Amygdala (tissue), 56 donors: Measurements from ENCODE around the gene PDSS2.

Experiments used
- DNase-seq, 56 donors: peaks; one replicate each; lab custom pipeline; 2025; lab: John Stamatoyannopoulos, UW

The PDSS2 gene

DNA sequence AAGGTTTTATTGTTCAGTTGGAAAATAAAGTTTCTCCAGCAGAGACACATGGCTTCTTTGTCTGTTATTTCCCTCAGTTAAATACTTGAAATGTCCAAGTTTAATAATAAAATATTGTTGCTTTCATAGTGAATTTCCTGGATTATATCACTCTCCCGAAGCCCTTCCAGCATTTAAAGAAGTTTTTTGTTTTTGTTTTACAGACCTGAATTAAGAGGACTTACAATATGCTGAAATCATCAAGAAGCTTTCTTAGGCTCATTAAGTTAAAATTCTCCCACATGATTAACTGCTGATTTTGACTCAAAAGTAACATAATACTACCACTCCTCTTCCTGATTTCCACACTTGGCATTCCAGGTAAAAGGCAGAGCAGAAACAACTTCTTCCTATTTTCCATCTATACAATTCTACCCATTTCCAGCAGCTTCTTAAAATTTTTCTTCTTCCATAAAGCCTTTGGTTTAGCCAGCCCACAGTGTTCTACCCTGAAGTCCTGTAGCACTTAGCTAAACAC lies 35.8 kb downstream of the PDSS2 start:
- no peak for DNase-seq

DNA sequence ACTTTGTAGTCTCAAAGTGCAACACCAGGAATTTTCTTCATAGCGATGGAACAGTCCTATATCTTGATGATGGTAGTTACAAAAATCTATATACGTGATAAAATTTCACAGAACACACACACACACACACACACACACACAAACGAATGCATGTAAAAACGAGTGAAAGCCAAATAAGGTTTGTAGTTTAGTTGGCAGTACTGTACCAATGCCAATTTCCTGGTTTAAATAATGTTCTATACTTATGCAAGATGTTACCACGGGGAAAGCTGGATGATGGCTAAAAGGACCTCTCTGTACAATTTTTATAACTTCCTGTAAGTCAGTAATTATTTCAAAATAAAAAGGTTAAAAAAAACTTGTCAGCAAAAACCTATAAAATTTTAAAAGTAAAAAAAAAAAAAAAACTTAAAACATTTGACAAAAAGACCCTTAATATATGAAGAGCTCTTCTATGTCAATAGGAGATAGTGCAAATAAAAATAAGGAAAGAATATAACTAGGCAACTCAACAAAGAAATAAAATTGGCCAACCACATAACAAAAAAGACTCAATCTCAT lies 37.6 kb downstream of the PDSS2 start:
- no peak for DNase-seq

GRCh38 chr6:107419733-107420132 lies 39.6 kb downstream of the PDSS2 start:
- DNase-seq = no peak

GRCh38 chr6:107418118-107418517 lies 41.2 kb downstream of the PDSS2 start:
- no peak for DNase-seq

DNA sequence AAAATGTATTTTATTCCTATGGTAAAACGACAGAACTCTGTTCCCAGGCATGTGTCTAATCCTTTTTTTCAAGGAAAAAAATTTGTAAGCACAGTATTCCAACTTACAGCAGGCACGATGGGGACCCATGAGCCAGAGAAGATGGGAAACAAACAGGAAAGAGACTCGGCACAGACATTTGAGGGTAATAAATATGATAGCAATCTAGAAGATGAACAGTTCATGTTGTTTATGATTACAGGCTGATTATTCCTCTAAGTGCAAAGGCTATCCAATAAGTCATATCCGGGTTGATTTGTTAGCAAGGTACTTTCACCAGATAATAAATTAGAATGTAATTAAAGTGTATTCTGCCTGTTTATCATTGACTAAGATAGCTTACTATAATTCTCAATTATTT lies 43.2 kb downstream of the PDSS2 start:
- no peak for DNase-seq

GRCh38 chr6:107413966-107414645 lies 45.3 kb downstream of the PDSS2 start:
- no peak for DNase-seq

DNA sequence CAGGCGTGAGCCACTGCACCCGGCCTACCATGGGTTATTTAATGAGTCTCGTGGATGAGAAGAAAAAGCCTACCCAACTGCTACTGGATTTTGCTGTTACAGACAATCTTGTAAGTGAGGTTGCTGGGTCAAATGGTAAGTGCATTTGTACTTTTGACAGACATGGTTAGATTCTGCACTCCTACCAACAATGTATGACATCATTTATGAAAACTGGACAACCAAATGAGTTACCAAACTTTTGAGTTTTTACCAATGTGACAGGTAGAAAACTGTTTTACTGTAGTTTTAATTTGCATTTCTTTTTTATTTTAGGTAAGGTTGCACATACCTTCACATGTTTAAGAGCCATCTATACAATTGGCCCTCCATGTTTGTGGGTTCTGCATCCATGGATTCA lies 48.2 kb downstream of the PDSS2 start:
- no peak for DNase-seq

DNA sequence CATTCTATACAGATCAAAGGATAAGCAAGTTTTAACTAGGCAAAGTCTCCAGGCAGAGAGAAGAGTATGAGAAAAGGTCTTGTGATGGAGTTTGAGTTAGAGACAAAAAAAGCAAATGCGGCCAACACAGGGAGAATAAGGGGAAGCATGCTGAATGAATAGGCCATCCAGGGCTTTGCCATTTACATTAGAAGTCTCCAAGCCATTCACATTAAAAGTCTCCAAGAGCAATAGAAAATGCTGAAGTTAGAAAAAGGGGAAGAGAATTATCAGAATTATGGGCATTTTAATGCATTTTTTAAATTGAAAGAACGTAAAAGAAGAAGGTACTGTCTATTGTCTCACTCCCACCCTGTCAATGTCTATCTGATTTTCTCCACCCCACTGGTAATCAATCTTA lies 49.4 kb downstream of the PDSS2 start:
- no peak for DNase-seq

DNA sequence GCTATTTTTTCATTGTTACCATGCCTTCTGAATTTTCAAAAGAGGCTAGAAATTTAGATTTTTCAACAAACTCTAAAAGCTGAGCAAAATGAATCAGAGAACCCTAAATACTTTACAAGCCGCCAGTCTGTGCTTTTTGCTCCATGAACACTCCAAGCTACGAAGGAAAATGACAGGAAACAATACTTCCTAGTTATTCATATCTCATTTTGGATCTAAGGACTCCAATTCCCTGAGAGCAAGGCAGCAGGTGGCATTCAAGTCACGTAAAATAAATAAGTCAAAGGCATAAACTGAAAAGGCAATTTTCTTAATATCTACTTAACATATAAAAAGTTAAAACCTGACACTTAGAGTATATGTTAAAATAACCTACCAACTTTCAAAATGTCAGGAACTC lies 50.6 kb downstream of the PDSS2 start:
- DNase-seq = no peak

DNA sequence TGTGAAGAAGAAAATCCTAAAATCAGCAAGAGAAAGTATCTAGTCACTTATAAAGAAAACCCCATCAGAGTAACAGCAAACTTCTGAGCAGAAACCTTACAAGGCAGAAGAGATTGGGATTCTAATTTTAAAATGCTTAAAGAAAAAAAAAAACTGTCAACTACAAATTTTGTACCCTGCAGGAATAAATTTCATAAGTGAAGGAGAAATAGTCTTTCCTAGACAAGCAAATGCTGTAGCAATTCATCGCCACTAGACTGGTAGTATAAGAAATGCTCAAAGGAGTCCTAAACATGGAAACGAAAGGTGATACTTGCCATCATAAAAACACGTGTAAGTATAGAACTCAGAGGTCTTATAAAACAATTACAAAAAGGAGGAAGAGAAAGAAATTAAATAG lies 54.4 kb downstream of the PDSS2 start:
- DNase-seq = no peak

GRCh38 chr6:107402533-107402932 lies 56.8 kb downstream of the PDSS2 start:
- no peak for DNase-seq

DNA sequence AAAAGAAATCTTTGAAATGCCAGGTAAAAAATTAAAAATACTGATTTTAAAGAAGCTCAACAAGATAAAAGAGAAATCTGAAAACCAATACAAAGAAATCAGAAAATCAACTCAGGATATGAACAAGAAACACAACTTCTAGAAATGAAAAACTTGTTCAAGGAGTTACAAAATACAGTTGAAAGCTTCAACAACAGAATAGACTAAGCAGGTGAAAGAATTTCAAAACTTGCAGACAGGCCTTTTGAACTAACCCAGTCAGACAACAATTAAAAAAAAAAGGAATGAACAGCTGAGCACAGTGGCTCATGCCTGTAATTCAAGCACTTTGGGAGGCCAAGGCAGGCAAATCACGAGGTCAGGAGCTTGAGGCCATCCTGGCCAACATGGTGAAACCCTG lies 57.8 kb downstream of the PDSS2 start:
- DNase-seq = no peak

DNA sequence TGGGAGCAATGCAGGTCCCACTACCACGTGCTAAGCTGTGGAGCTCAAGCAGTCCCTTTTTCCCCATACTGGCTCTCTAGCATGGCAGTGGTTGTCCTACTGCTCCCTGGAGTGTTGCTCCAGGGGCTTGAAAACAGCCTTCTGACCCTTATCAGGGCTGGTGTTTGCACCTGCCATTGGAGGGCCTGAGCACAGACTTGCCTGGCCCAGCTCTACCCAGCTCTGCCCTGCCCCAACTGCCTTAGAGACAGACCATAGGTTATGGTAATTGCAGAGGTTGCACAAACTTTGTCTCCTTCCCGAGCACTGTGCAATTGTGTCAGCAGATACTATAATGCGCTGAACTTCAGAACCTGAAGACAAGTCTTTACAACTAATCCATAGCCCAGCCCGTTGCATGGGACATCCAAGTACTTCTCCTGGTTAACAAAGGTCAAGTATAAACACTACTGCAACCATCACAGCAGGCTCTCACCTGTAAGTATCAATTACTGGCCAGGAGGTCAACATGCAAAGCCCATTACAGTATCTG lies 58.7 kb downstream of the PDSS2 start:
- DNase-seq = no peak

DNA sequence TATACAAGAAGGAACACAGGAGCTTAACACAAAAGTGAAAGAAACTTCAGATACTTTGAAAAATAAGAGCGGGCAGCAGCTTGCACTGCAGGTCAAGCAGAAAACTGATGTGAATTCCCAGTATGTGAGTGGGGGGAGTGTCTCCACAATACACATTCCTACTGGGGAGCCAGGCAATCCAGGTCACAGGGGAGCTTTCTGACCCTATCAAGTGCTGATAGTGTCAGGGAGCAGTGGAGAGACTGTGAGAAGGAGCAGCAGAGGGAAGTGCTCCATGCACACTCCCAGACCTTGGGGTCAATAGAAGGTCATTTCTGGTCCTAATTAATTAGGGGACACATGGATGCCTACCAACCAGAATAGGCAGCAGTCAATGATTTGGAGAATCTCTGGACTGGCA lies 59.4 kb downstream of the PDSS2 start:
- DNase-seq = no peak

- DNase-seq = no peak
Measured at GRCh38 chr6:107398001-107398400, 61.4 kb downstream of the PDSS2 start.

- no peak for DNase-seq
Measured at GRCh38 chr6:107396211-107396610, 63.2 kb downstream of the PDSS2 start.

- DNase-seq = no peak
Measured at GRCh38 chr6:107392069-107392468, 67.3 kb downstream of the PDSS2 start.

- DNase-seq = no peak
Measured at GRCh38 chr6:107390685-107391435, 68.5 kb downstream of the PDSS2 start.

GRCh38 chr6:107390056-107390455 lies 69.3 kb downstream of the PDSS2 start:
- no peak for DNase-seq

GRCh38 chr6:107386904-107387303 lies 72.5 kb downstream of the PDSS2 start:
- no peak for DNase-seq

- no peak for DNase-seq
Measured at GRCh38 chr6:107386340-107386739, 73.0 kb downstream of the PDSS2 start.

GRCh38 chr6:107383705-107384104 lies 75.7 kb downstream of the PDSS2 start:
- no peak for DNase-seq
